ENCODE measurements around the gene EVL.
"Not testable (repeated sequence)": the region's sequence is repeated elsewhere in the genome, so short reads cannot be mapped to it uniquely, and the experiment has no call there.

The EVL gene

DNA sequence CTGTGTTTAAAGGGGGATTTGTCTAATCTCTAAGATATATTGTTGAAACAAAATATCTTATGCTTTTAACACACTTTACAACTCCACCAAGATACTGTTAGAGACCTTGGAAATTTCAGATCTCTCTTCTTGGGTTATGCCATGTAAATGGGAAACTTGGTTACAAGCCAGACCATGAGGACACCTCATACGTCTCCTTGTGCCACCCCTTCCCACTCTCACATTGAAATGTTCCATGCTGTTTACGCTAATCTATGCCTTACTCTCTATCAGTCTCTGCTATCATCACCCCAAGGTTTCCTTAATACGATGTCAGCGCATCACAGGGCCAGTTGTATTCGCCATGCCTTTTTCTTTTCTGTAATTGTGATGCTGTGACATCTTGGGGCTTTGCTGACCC, 107.6 kb downstream of the EVL start:
- DNase-seq (ENCODE audit: low read depth): no peak

- no peak for DNase-seq (ENCODE audit: low read depth)
Observed at GRCh38 chr14:100173353-100173752, 108.1 kb downstream of the EVL start.

GRCh38 chr14:100176811-100177327, 111.6 kb downstream of the EVL start:
- DNase-seq (ENCODE audit: low read depth): no peak

- no peak for DNase-seq (ENCODE audit: low read depth)
Observed at GRCh38 chr14:100178691-100179090, 113.5 kb downstream of the EVL start.

DNA sequence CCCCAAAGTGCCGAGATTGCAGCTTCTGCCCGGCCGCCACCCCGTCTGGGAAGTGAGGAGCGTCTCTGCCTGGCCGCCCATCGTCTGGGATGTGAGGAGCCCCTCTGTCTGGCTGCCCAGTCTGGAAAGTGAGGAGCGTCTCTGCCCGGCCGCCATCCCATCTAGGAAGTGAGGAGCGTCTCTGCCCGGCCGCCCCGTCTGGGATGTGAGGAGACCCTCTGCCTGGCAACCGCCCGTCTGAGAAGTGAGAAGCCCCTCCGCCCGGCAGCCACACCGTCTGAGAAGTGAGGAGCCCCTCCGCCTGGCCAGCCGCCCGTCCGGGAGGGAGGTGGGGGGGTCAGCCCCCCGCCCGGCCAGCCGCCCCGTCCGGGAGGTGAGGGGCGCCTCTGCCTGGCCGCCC, 115.4 kb downstream of the EVL start:
- DNase-seq (ENCODE audit: low read depth): not testable (repeated sequence)

- DNase-seq (ENCODE audit: low read depth): not testable (repeated sequence)
Observed at GRCh38 chr14:100181876-100182551, 116.8 kb downstream of the EVL start.

- DNase-seq (ENCODE audit: low read depth): no peak
Observed at GRCh38 chr14:100187247-100187833, 122.1 kb downstream of the EVL start.

GRCh38 chr14:100188392-100189030, 123.3 kb downstream of the EVL start:
- DNase-seq (ENCODE audit: low read depth): no peak

DNA sequence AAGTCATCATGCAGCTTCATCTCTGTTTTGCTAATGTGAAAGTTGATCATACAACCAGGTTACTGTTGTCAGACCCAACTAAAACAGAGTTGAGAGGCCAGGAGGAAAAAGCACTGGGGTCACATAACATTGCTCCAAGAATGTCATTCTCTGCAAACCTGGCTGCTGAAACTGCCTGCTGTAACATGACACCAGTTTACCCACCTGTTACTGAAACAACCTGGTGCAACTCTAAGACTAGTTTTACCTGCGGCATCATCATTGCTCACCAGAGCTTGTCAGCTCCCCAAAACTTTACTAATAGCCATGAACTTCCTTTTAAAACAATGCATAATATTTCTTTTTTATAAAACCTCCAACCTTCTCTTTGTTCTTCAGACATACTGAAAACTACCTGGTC, 124.9 kb downstream of the EVL start:
- DNase-seq (ENCODE audit: low read depth): no peak

- DNase-seq (ENCODE audit: low read depth): no peak
Observed at GRCh38 chr14:100191584-100192249, 126.5 kb downstream of the EVL start.

DNA sequence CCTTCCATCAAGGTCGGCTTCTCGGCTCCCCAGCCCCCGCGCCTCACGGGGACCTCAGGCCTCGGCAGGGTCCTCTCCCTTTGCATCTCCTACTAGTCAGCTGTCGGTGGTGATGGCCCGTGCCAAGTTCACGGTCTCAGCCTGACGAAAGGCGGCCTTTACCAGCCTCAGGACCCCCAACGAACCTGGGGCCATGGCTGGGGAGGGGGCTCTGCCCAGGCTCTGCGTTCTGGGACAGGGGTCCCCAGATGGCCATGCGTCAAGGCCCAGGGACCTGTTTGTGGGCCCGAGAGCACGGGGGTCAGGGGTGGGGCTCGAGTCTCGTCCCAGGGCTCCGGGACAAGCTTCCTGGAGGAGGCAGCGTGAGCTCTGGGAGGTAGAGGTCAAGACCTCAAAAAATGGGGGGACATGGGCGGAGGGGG, 127.0 kb downstream of the EVL start:
- DNase-seq (ENCODE audit: low read depth): no peak

DNA sequence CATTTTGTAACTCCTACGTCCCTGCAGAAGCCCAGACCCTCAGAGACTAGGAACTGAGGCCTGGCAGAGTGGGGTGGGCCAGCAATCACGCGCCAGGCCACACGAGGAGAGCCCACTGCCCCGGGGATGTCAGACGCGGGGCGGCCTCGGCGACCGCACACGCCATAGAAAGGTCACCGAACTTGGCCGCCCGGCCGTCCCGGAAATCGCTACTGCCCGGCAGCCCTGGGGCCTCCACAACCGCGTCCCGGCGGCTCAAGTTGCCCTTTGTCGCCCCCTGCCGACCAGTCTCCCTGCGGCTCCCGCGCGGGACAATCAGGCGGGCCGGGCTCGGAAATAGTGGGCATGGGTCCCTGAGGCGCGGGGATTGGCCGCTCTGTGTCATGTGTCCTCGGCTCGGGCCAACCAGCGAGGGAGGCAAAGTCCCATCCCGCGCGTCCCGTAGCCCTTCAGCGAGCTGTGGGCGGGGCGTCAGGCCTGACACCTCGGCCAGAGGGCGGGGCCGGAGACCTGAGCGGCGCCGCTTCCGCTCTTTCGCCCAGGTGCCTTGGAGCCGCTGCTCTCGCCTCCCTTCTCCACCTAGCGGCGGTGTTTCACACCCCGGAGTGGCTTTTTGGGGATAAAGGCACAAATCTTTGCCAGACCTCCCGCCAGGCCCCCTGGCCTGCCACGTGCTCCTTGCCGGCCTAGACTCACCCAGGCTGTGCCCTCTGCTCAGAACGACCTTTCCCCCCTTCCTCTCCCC, 127.6 kb downstream of the EVL start:
- peak; percentile 99 for DNase-seq (ENCODE audit: low read depth)

Measured in stimulated activated CD8-positive, alpha-beta memory T cell treated with anti-CD3 and anti-CD28 coated beads, Interleukin-12 subunit alpha, Interleukin-12 subunit beta, amount 100 ng/mL, for 1 hour (primary cell).